GM18519 (cell line): ENCODE data around the gene SCAMP4.

Experiments
- ATAC-seq: cut with Tn5 transposase; IDR thresholded peaks from one replicate; pipeline ENCODE4 v1.9.1; 2021; ENCODE audit warnings: mild to moderate bottlenecking, moderate library complexity; ENCODE audit not compliant: unreplicated experiment, low FRiP score

Gene SCAMP4

GRCh38 chr19:1953441-1954094 is 48.4 kb downstream of the SCAMP4 start:
- no peak for ATAC-seq

GRCh38 chr19:1954532-1954933 is 49.3 kb downstream of the SCAMP4 start:
- no peak for ATAC-seq

GRCh38 chr19:1955171-1956121 is 50.2 kb downstream of the SCAMP4 start:
- ATAC-seq: no peak

- no peak for ATAC-seq
Observed at GRCh38 chr19:1956122-1956494, 50.9 kb downstream of the SCAMP4 start.

GRCh38 chr19:1956868-1957492 is 51.8 kb downstream of the SCAMP4 start:
- no peak for ATAC-seq

GRCh38 chr19:1957562-1958248 is 52.5 kb downstream of the SCAMP4 start:
- no peak for ATAC-seq

- no peak for ATAC-seq
Observed at GRCh38 chr19:1959928-1960589, 54.9 kb downstream of the SCAMP4 start.

- ATAC-seq: no peak
Observed at GRCh38 chr19:1961000-1961883, 56.0 kb downstream of the SCAMP4 start.

- ATAC-seq: no peak
Observed at GRCh38 chr19:1962674-1963073, 57.5 kb downstream of the SCAMP4 start.

- no peak for ATAC-seq
Observed at GRCh38 chr19:1967087-1967608, 61.9 kb downstream of the SCAMP4 start.

- ATAC-seq: no peak
Observed at GRCh38 chr19:1968279-1969175, 63.3 kb downstream of the SCAMP4 start.

- ATAC-seq: no peak
Observed at GRCh38 chr19:1969176-1970002, 64.2 kb downstream of the SCAMP4 start.

- ATAC-seq: no peak
Observed at GRCh38 chr19:1970003-1970805, 65.0 kb downstream of the SCAMP4 start.

- no peak for ATAC-seq
Observed at GRCh38 chr19:1970806-1971502, 65.8 kb downstream of the SCAMP4 start.

GRCh38 chr19:1974381-1975161 is 69.4 kb downstream of the SCAMP4 start:
- ATAC-seq: no peak
